AG04450 (cell line): ENCODE results near the gene USP20. TPM values are rescaled to one million over a fixed set of nuclear protein-coding genes. Genes with fewer than 3 reads are reported as not detected.

ENCODE experiments used
- CTCF ChIA-PET: fragments of 300-600, 350-600 bp; formaldehyde crosslinking; extraction: SDS; loops from one replicate; lab custom pipeline; 2022; ENCODE audit warnings: antibody characterized with exemption, inconsistent platforms; lab: Charles Lee
- POLR2A ChIA-PET: fragments of 350-600 bp; formaldehyde crosslinking; extraction: SDS; loops from one replicate; lab custom pipeline; 2021; ENCODE audit warnings: antibody characterized with exemption, inconsistent platforms; lab: Yijun Ruan, JAX
- DNase-seq: peaks from one replicate; pipeline ENCODE4 v3.0.0-alpha.2; 2011; ENCODE audit warnings: low read depth, low spot score
- H3K27ac ChIP-seq: one replicate; pipeline ENCODE4 v1.5.1; 2012; ENCODE audit warnings: low read depth, low read length, control low read depth
- H3K27me3 ChIP-seq: one replicate; pipeline ENCODE4 v1.6.0; 2012; ENCODE audit warnings: low read length; ENCODE audit not compliant: control insufficient read depth, insufficient read depth
- H3K4me3 ChIP-seq: 2 replicates; pipeline ENCODE4 v1.5.1; 2011; ENCODE audit warnings: mild to moderate bottlenecking, low read depth, low read length, control low read depth
- H3K9me3 ChIP-seq: 2 replicates; pipeline ENCODE4 v1.5.1; 2012; ENCODE audit warnings: low read length; ENCODE audit not compliant: control insufficient read depth, insufficient read depth
- polyA plus RNA-seq: library from polyadenylated mRNA; depleted of rRNA; stranded (reverse); fragments of >200 nt; gene quantifications from 2 replicates; pipeline ENCODE4 v1.2.3, GENCODE V29; 2011
- TF ChIP-seq, protein P1 (sequence below): IDR thresholded peaks from 2 replicates; pipeline ENCODE4 v1.5.1; 2011; ENCODE audit warnings: low read depth, low read length, control low read depth, inconsistent platforms

The USP20 gene
- polyA plus RNA-seq, 1 experiment: 10.3 TPM

DNA sequence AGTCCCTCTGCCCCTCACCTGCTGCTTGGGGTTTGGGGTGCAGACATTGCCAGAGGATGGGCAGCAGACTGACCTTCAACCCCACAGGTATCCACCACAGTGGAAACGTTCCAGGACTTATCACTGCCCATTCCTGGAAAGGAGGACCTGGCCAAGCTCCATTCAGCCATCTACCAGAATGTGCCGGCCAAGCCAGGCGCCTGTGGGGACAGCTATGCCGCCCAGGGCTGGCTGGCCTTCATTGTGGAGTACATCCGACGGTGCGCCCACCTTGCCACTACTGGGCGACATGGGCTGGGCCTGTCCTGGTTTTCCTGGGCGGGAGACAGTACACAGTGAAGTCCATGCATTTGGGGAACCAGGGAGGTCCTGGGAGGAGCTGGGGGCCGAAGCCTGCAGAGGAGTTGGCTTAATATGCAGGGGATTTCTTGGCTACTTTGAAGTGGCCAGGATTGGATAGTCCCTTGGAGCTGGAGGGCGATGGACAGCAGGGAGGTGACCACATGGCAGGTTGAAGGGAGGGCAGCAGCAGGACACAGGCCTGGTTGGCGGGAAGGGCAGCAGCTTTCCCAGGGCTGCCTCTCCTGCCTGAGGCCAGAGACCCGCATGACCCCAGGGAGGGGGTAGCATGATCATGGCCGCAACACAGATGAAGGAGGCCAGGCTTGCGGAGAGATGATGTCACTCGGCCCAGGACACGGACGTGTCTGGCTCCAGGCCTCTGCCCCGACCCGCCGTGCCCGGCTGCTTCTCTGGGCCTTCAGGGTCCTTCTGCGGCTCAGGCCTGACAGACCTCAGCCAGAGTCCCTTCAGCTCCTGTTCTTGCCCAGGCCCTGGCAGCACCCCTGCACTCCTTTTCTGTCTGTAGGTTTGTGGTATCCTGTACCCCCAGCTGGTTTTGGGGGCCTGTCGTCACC, 34.6 kb downstream of the USP20 start:
- CTCF ChIA-PET: no interaction called here

DNA sequence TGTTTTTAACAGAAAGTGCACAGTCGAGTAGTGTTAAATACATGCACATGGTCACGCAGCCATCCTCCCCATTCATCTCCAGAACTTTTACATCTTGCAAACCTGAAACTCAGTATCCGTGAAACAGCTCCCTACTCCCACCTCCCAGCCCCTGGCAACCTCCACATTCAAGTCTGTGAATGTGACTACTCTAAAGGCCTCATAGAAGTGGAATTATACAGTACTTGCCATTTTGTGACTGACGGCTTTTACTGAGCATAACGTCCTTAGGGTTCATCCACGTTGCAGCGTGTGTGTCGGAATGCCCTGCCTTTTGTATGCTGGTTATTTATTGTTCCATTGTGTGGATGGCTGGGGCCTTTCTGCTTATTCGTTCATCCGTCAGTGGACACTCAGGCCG, 35.8 kb downstream of the USP20 start:
- Histone ChIP-seq H3K27ac (no peak overlapping the region), H3K27me3 (no peaks in the 10 kb centered on the region), H3K4me3 (no peak overlapping the region), H3K9me3 (no peaks in the 10 kb centered on the region; the same call in 1 of the 2 replicates)
- ChIA-PET POLR2A (no interaction called here), CTCF (no interaction called here)
- no peak for DNase-seq
- TF ChIP-seq, protein P1, sequence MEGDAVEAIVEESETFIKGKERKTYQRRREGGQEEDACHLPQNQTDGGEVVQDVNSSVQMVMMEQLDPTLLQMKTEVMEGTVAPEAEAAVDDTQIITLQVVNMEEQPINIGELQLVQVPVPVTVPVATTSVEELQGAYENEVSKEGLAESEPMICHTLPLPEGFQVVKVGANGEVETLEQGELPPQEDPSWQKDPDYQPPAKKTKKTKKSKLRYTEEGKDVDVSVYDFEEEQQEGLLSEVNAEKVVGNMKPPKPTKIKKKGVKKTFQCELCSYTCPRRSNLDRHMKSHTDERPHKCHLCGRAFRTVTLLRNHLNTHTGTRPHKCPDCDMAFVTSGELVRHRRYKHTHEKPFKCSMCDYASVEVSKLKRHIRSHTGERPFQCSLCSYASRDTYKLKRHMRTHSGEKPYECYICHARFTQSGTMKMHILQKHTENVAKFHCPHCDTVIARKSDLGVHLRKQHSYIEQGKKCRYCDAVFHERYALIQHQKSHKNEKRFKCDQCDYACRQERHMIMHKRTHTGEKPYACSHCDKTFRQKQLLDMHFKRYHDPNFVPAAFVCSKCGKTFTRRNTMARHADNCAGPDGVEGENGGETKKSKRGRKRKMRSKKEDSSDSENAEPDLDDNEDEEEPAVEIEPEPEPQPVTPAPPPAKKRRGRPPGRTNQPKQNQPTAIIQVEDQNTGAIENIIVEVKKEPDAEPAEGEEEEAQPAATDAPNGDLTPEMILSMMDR: no peak

More for the DNA sequence above, 34.6 kb downstream of the USP20 start:
- POLR2A ChIA-PET: no interaction called here
- no peak for DNase-seq
- Histone ChIP-seq H3K27ac (no peak overlapping the region), H3K4me3 (no peak overlapping the region), H3K9me3 (no peaks in the 10 kb centered on the region; the same call in 1 of the 2 replicates), H3K27me3 (no peaks in the 10 kb centered on the region)
- TF ChIP-seq, protein P1: no peak

DNA sequence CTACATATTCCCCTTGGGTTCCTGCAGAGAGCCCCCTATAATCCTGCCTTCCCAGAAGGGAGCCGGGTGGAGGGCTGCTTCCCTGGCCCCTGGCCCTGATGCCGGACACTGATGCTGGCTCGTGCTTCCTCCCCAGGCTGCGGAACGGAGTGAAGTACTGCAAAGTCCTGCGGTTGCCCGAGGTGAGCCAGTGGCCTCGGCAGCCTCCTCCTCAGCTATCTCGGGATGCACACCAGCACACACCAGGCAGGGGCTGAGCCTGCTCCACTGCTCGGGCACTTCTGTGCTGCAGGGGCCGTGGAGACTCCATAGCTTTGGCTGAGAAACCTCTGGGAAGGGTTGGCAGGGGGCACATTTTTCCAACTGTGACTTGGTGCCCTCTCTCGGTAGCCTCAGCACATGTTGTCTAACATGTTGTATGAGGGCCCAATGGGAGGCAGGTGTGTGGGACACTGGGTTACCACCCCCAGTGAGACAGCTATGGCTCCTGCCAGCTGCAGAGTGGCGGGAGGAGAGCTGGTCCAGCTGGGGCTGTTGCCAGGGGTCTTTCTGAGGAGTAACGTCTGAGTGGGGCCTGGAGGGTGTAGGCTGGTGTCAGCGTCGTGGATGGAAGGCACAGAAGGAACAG, 38.4 kb downstream of the USP20 start:
- Histone ChIP-seq H3K4me3 (no peak overlapping the region), H3K27ac (no peak overlapping the region), H3K9me3 (no peaks in the 10 kb centered on the region; the same call in 1 of the 2 replicates), H3K27me3 (no peaks in the 10 kb centered on the region)
- TF ChIP-seq, protein P1: no peak
- POLR2A ChIA-PET: interaction anchor here (0.6 kb wide), 1 partner anchor 150 kb away, joined by 5 read pairs; no protein-coding TSS in a partner anchor
- no peak for DNase-seq
- CTCF ChIA-PET: no interaction called here

DNA sequence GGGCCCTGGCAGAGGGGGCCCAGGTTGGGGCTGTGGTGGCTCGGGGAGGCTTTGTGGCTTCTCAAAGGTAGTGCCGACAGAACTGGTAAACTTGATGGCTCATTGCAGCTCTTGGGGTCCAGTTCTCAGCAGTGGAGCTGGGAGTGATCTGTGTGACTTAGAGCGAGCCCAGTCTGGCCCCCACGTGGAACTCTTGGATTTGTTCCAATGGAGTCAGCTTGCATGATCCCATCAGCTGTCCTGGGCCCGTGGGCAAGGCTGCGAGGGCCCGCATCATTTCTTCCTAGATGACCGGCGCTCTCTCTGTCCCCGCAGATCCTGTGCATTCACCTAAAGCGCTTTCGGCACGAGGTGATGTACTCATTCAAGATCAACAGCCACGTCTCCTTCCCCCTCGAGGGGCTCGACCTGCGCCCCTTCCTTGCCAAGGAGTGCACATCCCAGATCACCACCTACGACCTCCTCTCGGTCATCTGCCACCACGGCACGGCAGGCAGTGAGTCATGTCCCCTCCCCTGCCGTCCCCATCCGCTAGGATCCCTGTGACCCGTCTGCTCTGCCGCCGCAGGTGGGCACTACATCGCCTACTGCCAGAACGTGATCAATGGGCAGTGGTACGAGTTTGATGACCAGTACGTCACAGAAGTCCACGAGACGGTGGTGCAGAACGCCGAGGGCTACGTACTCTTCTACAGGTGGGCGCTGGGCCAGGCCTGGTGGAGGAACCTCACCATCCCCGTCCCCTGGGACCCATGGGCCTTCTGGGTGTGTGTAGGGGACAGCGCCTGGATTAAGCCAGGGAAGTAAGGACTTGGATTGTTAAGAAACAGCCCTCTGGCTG, 39.2 kb downstream of the USP20 start:
- no peak overlapping the region for H3K4me3 ChIP-seq
- DNase-seq: no peak
- ChIA-PET CTCF (no interaction called here), POLR2A (no interaction called here)
- TF ChIP-seq, protein P1: no peak
- H3K9me3 ChIP-seq: no peaks in the 10 kb centered on the region; the same call in 1 of the 2 replicates
- no peak overlapping the region for H3K27ac ChIP-seq
- H3K27me3 ChIP-seq: no peaks in the 10 kb centered on the region
